Panc1 (cell line): ENCODE results near the gene ZNF526.

Experiments
- POLR2AphosphoS5 ChIP-seq: IDR thresholded peaks from 2 replicates; pipeline ENCODE4 v1.6.1; 2012; ENCODE audit warnings: mild to moderate bottlenecking, low read depth, low read length, moderate library complexity
- TCF7L2 ChIP-seq: IDR thresholded peaks from 2 replicates; pipeline ENCODE4 v1.6.1; 2011; ENCODE audit warnings: mild to moderate bottlenecking, low read depth, low read length, inconsistent platforms
- TF ChIP-seq, protein P1 (sequence below): fragments of 450-650 bp; IDR thresholded peaks from 2 replicates; pipeline ENCODE4 v1.5.1; 2017; ENCODE audit warnings: mild to moderate bottlenecking
- TF ChIP-seq, protein P2 (sequence below), 2 experiments: IDR thresholded peaks; 2 replicates each; pipeline ENCODE4 v1.6.1; 2011 to 2012; ENCODE audit warnings: low read depth in 2 of 2, control low read depth in 1 of 2, low read length in 1 of 2, mild to moderate bottlenecking in 1 of 2, moderate library complexity in 1 of 2; ENCODE audit not compliant: insufficient read depth in 1 of 2

DNA sequence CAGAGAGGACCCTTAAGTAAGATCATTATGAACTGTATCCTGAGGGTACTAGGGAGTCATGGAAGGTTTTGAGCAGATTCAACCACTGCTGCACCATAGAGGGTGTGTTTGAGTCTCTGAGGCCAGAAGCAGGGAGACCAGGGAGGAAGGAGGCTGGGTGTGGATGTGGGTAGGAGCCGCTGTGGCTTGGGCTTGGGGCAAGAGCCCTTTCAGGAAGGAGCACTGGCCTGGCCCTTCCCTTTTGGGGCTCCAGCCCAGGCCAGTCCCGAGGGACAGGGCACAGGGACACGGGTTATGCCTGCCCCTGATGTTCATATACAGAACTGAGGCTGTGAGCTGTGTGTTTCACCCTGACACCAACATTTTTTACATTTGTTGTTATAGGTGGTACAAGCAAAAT lies 56.2 kb downstream of the ZNF526 start:
- no peak for TF ChIP-seq TCF7L2
- TF ChIP-seq, protein P1, sequence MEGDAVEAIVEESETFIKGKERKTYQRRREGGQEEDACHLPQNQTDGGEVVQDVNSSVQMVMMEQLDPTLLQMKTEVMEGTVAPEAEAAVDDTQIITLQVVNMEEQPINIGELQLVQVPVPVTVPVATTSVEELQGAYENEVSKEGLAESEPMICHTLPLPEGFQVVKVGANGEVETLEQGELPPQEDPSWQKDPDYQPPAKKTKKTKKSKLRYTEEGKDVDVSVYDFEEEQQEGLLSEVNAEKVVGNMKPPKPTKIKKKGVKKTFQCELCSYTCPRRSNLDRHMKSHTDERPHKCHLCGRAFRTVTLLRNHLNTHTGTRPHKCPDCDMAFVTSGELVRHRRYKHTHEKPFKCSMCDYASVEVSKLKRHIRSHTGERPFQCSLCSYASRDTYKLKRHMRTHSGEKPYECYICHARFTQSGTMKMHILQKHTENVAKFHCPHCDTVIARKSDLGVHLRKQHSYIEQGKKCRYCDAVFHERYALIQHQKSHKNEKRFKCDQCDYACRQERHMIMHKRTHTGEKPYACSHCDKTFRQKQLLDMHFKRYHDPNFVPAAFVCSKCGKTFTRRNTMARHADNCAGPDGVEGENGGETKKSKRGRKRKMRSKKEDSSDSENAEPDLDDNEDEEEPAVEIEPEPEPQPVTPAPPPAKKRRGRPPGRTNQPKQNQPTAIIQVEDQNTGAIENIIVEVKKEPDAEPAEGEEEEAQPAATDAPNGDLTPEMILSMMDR = no peak
- TF ChIP-seq POLR2AphosphoS5 = no peak
- TF ChIP-seq, protein P2, sequence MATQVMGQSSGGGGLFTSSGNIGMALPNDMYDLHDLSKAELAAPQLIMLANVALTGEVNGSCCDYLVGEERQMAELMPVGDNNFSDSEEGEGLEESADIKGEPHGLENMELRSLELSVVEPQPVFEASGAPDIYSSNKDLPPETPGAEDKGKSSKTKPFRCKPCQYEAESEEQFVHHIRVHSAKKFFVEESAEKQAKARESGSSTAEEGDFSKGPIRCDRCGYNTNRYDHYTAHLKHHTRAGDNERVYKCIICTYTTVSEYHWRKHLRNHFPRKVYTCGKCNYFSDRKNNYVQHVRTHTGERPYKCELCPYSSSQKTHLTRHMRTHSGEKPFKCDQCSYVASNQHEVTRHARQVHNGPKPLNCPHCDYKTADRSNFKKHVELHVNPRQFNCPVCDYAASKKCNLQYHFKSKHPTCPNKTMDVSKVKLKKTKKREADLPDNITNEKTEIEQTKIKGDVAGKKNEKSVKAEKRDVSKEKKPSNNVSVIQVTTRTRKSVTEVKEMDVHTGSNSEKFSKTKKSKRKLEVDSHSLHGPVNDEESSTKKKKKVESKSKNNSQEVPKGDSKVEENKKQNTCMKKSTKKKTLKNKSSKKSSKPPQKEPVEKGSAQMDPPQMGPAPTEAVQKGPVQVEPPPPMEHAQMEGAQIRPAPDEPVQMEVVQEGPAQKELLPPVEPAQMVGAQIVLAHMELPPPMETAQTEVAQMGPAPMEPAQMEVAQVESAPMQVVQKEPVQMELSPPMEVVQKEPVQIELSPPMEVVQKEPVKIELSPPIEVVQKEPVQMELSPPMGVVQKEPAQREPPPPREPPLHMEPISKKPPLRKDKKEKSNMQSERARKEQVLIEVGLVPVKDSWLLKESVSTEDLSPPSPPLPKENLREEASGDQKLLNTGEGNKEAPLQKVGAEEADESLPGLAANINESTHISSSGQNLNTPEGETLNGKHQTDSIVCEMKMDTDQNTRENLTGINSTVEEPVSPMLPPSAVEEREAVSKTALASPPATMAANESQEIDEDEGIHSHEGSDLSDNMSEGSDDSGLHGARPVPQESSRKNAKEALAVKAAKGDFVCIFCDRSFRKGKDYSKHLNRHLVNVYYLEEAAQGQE (IDR thresholded peaks at IDR 0.05; ENCODE audit: insufficient read depth in 1 of 2, low read depth in 2 of 2, low read length in 1 of 2) = no peak
